ENCODE measurements around the gene SPIB. TPM values are rescaled to one million over a fixed set of nuclear protein-coding genes. Genes with fewer than 3 reads are reported as not detected.
"Not testable (repeated sequence)": the region's sequence is repeated elsewhere in the genome, so short reads cannot be mapped to it uniquely, and the experiment has no call there.

Gene SPIB
- total RNA-seq, 1 experiment from 2014 or later, result not detected

DNA sequence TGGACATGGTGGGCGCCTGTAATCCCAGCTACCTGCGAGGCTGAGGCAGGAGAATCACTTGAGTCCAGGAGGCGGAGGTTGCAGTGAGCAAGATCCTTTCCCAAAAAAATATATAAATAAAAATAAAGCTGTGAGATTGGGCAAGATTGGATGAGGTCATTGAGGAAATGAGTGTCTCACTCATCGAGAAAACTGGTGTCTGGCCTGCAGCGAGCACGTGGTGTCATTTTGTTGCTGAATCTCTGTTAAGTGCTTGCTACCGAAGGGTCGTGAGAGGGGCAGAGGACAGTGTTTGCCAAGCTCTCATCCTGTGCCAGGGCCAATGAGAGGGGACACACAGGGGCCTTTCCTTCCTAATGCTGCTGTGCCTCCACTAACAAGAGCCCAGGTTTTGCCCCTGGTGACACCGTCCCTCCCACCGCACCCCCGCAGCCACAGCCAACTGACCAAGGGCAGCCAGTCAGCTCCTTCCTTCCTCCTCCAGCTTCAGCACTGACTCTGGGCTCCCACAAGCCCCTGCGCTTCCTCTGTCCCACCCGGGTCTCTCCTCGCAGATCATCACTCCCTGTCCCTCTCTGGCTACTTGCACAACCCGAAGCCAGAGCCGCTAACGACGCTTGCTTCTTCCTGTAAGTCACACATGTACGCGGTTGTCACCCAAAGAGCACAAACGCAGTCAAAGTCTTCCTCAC is 31.4 kb upstream of the SPIB start:
- POLR2A ChIA-PET, result interaction anchor here (0.6 kb wide), 1 partner anchor 44 kb away, joined by 3 read pairs; no protein-coding TSS in a partner anchor
- BruUV-seq (replicated peaks), result no TSS peak
- TF ChIP-seq CTCF (IDR thresholded peaks at IDR 0.05; ENCODE audit: unreplicated experiment), result no peak
- Mint-ChIP-seq H3K4me1 (ENCODE audit: insufficient read depth, unreplicated experiment) (peaks cover 22% of the 10 kb centered on the region), H3K4me3 (ENCODE audit: unreplicated experiment) (no peak overlapping the region), H3K27me3 (ENCODE audit: insufficient read depth, unreplicated experiment) (no peaks in the 10 kb centered on the region), H3K27ac (ENCODE audit: low read depth, unreplicated experiment) (no peak overlapping the region), H3K36me3 (ENCODE audit: insufficient read depth, unreplicated experiment) (peaks cover 41% of the 10 kb centered on the region), H3K9me3 (ENCODE audit: unreplicated experiment) (no peaks in the 10 kb centered on the region)
- CTCF ChIA-PET, result interaction anchor here (0.7 kb wide), 2 partner anchors 11 to 720 kb away, joined by 3 to 6 read pairs; no protein-coding TSS in a partner anchor
- intact Hi-C loops (cut with micrococcal nuclease), result no loop called here
- DNase-seq (ENCODE audit: unreplicated experiment), result peak; percentile 54

GRCh38 chr19:50387868-50388245 is 30.9 kb upstream of the SPIB start:
- Mint-ChIP-seq H3K4me3 (ENCODE audit: unreplicated experiment) (no peak overlapping the region), H3K27me3 (ENCODE audit: insufficient read depth, unreplicated experiment) (no peaks in the 10 kb centered on the region), H3K9me3 (ENCODE audit: unreplicated experiment) (no peaks in the 10 kb centered on the region), H3K4me1 (ENCODE audit: insufficient read depth, unreplicated experiment) (peaks cover 22% of the 10 kb centered on the region), H3K36me3 (ENCODE audit: insufficient read depth, unreplicated experiment) (peaks cover 39% of the 10 kb centered on the region), H3K27ac (ENCODE audit: low read depth, unreplicated experiment) (no peak overlapping the region)
- no TSS peak for BruUV-seq (replicated peaks)
- CTCF ChIA-PET, result interaction anchor here (0.7 to 1.0 kb wide), 3 partner anchors 11 to 719 kb away, joined by 3 to 6 read pairs (median 3); no protein-coding TSS in a partner anchor
- POLR2A ChIA-PET, result interaction anchor here (0.8 kb wide), 1 partner anchor 75 kb away, joined by 3 read pairs; no protein-coding TSS in a partner anchor
- intact Hi-C loops (cut with micrococcal nuclease), result no loop called here
- no peak for TF ChIP-seq CTCF (IDR thresholded peaks at IDR 0.05; ENCODE audit: unreplicated experiment)
- no peak for DNase-seq (ENCODE audit: unreplicated experiment)

DNA sequence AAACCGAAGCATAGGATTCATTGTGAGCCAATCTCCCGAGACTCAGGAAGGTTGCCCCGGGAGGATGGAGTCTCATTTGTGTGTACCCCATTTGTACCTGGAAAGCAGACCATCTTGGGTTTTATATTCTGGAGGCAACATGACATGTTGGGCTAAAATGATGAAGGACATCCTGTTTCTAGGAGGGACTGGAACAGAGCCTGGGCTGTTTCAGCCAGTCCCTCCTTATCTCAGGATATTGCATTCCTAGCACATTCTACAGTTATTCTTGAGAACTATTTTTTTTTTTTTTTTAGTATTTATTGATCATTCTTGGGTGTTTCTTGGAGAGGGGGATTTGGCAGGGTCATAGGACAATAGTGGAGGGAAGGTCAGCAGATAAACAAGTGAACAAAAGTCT is 28.4 kb upstream of the SPIB start:
- CTCF ChIA-PET, result not testable (repeated sequence)

GRCh38 chr19:50390952-50391351 is 27.8 kb upstream of the SPIB start:
- H3K36me3 Mint-ChIP-seq (ENCODE audit: insufficient read depth, unreplicated experiment), result peaks cover 26% of the 10 kb centered on the region
- DNase-seq (ENCODE audit: unreplicated experiment); H3K4me3 Mint-ChIP-seq (ENCODE audit: unreplicated experiment); POLR2A ChIA-PET; BruUV-seq (replicated peaks); H3K27me3 Mint-ChIP-seq (ENCODE audit: insufficient read depth, unreplicated experiment); H3K9me3 Mint-ChIP-seq (ENCODE audit: unreplicated experiment); intact Hi-C loops (cut with micrococcal nuclease); H3K27ac Mint-ChIP-seq (ENCODE audit: low read depth, unreplicated experiment); H3K4me1 Mint-ChIP-seq (ENCODE audit: insufficient read depth, unreplicated experiment): not testable (repeated sequence)
- CTCF ChIA-PET, result interaction anchor here (0.7 kb wide), 1 partner anchor 16 kb away, joined by 4 read pairs; no protein-coding TSS in a partner anchor

More for the DNA sequence above, 28.4 kb upstream of the SPIB start:
- H3K9me3 Mint-ChIP-seq (ENCODE audit: unreplicated experiment); BruUV-seq (replicated peaks); intact Hi-C loops (cut with micrococcal nuclease); H3K4me1 Mint-ChIP-seq (ENCODE audit: insufficient read depth, unreplicated experiment); H3K27me3 Mint-ChIP-seq (ENCODE audit: insufficient read depth, unreplicated experiment); H3K27ac Mint-ChIP-seq (ENCODE audit: low read depth, unreplicated experiment); H3K4me3 Mint-ChIP-seq (ENCODE audit: unreplicated experiment); DNase-seq (ENCODE audit: unreplicated experiment); POLR2A ChIA-PET: not testable (repeated sequence)
- H3K36me3 Mint-ChIP-seq (ENCODE audit: insufficient read depth, unreplicated experiment), result peaks cover 20% of the 10 kb centered on the region

- Mint-ChIP-seq H3K27me3 (ENCODE audit: insufficient read depth, unreplicated experiment) (no peaks in the 10 kb centered on the region), H3K4me3 (ENCODE audit: unreplicated experiment) (no peak overlapping the region), H3K9me3 (ENCODE audit: unreplicated experiment) (no peaks in the 10 kb centered on the region), H3K27ac (ENCODE audit: low read depth, unreplicated experiment) (no peak overlapping the region), H3K36me3 (ENCODE audit: insufficient read depth, unreplicated experiment) (peaks cover 26% of the 10 kb centered on the region), H3K4me1 (ENCODE audit: insufficient read depth, unreplicated experiment) (peaks cover under 1% of the 10 kb centered on the region)
- DNase-seq (ENCODE audit: unreplicated experiment), result no peak
- BruUV-seq (replicated peaks), result no TSS peak
- TF ChIP-seq CTCF (IDR thresholded peaks at IDR 0.05; ENCODE audit: unreplicated experiment), result no peak
- ChIA-PET POLR2A (no interaction called here), CTCF (interaction anchor here (0.6 kb wide), 1 partner anchor 91 kb away, joined by 3 read pairs; no protein-coding TSS in a partner anchor)
- intact Hi-C loops (cut with micrococcal nuclease), result no loop called here
Observed at GRCh38 chr19:50392759-50393158, 26.0 kb upstream of the SPIB start.
